Measurements from ENCODE around the gene TRIM71. TPM values are rescaled to one million over a fixed set of nuclear protein-coding genes. Genes with fewer than 3 reads are reported as not detected.

TRIM71 gene
- total RNA-seq, 1 experiment from 2014 or later, result 0.17 TPM

GRCh38 chr3:32946973-32947788 is 129.4 kb downstream of the TRIM71 start:
- ATAC-seq, result no peak
- TF ChIP-seq CEBPB (IDR thresholded peaks at IDR 0.05; ENCODE audit: low read depth) (no peak), YY1 (IDR thresholded peaks at IDR 0.05; ENCODE audit: extremely low read depth, insufficient replicate concordance, low read depth, low read length) (no peak), ZFX (IDR thresholded peaks at IDR 0.05) (no peak), EGR1 (IDR thresholded peaks at IDR 0.05; ENCODE audit: low read depth) (no peak)
- no peaks in the 10 kb centered on the region for H3K9me2 ChIP-seq (ENCODE audit: insufficient read depth)

More at GRCh38 chr3:32946973-32947788, 129.4 kb downstream of the TRIM71 start:
- DNase-seq (ENCODE audit: low read depth, low spot score), result no peak
- H3K36me3 ChIP-seq (ENCODE audit: control insufficient read depth in 1 of 2, insufficient read depth in 2 of 2, low read length in 2 of 2), result no peaks in the 10 kb centered on the region
- peak overlapping the region; percentile 15 for H3K4me2 ChIP-seq (ENCODE audit: low read length)
- ChIA-PET CTCF (interaction anchor here (0.7 to 4.1 kb wide), 10 partner anchors 13 to 842 kb away, joined by 3 to 26 read pairs (median 4); no protein-coding TSS in a partner anchor), POLR2A (no interaction called here), RAD21 (ENCODE audit: low non-redundant PET in 1 of 2, low total read pairs in 2 of 2, uncharacterized antibody in 2 of 2, unreplicated experiment in 2 of 2) (interaction anchor here (0.6 to 1.0 kb wide), 3 partner anchors 127 to 840 kb away, joined by 3 read pairs; no protein-coding TSS in a partner anchor)
- BruUV-seq (replicated peaks), result no TSS peak
- H4K20me1 ChIP-seq (ENCODE audit: insufficient read depth), result no peaks in the 10 kb centered on the region
- no peaks in the 10 kb centered on the region for H3K79me2 ChIP-seq (ENCODE audit: insufficient read depth, low read length)
- no peaks in the 10 kb centered on the region for H3K9me3 ChIP-seq (ENCODE audit: control insufficient read depth in 1 of 2, insufficient read depth in 1 of 2, low read depth in 1 of 2, low read length in 2 of 2)
- peaks cover 0 to 14% of the 10 kb centered on the region in 2 experiments; a peak in 2 of 4 replicates for H3K4me1 ChIP-seq (ENCODE audit: control insufficient read depth in 1 of 2, insufficient read depth in 2 of 2, low read length in 2 of 2)
- no peak overlapping the region for H3K27ac ChIP-seq (ENCODE audit: low read depth, low read length)
- H3K27me3 ChIP-seq (ENCODE audit: insufficient read depth, low read length), result no peaks in the 10 kb centered on the region
- no peak overlapping the region for H3K4me3 ChIP-seq (replicated peaks in 1 of 2; ENCODE audit: low read depth in 1 of 2, low read length in 2 of 2)
- intact Hi-C loops (cut with micrococcal nuclease), result loop anchor here (1.0 to 2.0 kb wide), 4 partner anchors 127 to 840 kb away; no protein-coding TSS in a partner anchor
- H2AFZ ChIP-seq (ENCODE audit: low read depth, low read length, poor library complexity, severe bottlenecking), result peak overlapping the region; percentile 84
- no peak overlapping the region for H3K9ac ChIP-seq (ENCODE audit: low read length)

Other genes starting within 250 kb of the TRIM71 start
- gene DYNC1LI1, start 247.1 kb upstream of the TRIM71 start, total RNA-seq (2021; ENCODE audit: unreplicated experiment), result 39.4 TPM
- gene CNOT10, start 132.8 kb upstream of the TRIM71 start, total RNA-seq (2021; ENCODE audit: unreplicated experiment), result 47.4 TPM
- not detected for gene CCR4, start 133.6 kb downstream of the TRIM71 start, total RNA-seq (2021; ENCODE audit: unreplicated experiment)

All from HCT116 (cell line).